ENCODE measurements around the gene SCFD2.
A peak's percentile ranks its signal among the peaks of the same experiment; 100 is the strongest.
"Not testable (repeated sequence)": the region's sequence is repeated elsewhere in the genome, so short reads cannot be mapped to it uniquely, and the experiment has no call there.

Gene SCFD2

GRCh38 chr4:53101191-53101581 is 264.7 kb downstream of the SCFD2 start:
- DNase-seq (ENCODE audit: low read depth) = peak; percentile 83

DNA sequence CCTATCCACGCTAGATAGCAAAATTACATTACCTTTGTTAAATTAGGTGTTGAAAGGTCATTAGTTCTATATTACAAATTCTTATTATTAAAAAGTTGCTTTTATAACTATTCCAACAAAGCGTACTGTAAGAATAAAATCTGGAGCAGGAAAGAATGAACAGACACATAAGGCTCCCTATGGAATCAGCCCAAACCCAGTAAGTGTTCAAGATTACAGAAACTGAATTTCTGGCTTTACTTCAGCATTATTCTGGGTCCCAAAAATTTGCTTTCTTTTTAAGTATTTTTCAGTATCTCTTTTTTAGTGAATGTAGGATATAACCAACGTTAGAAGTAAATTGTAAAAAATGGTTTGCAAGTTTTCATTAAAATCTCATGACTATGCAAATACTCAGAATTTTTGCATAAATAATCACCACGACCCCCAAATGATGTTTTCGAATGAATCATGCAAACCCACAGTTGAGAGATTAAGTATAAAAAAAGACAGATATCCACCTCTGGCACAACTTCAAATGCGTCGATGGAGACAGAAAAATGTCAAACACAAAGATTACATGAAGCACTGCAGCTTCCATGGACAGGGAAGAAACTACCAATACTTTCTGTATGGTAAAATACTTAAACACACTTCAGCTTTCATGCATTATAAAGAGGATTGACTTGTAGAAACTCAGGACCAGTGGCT is 265.2 kb downstream of the SCFD2 start:
- DNase-seq (ENCODE audit: low read depth) = peak; percentile 83

DNA sequence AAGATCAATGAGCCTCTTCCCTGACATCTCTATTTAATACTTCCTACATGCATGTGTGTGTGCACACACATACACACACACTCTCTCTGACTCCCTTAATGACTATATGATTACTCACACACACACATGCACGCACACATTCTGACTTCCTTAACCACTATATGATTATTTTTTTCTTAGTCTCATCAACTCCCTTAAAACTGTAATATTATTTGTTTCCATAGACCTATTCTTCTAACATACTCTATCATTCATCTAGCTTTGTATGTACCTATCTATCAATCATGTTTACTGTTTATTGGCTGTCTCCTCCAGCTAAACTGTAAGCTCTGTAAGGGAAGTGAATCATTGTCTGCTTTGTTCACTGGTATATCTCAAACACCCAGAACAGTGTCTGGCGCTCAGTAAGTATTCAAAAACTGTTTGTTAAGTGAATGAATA is 267.2 kb downstream of the SCFD2 start:
- DNase-seq (ENCODE audit: low read depth) = peak; percentile 86

GRCh38 chr4:53094040-53094439 is 271.8 kb downstream of the SCFD2 start:
- DNase-seq (ENCODE audit: low read depth) = no peak

DNA sequence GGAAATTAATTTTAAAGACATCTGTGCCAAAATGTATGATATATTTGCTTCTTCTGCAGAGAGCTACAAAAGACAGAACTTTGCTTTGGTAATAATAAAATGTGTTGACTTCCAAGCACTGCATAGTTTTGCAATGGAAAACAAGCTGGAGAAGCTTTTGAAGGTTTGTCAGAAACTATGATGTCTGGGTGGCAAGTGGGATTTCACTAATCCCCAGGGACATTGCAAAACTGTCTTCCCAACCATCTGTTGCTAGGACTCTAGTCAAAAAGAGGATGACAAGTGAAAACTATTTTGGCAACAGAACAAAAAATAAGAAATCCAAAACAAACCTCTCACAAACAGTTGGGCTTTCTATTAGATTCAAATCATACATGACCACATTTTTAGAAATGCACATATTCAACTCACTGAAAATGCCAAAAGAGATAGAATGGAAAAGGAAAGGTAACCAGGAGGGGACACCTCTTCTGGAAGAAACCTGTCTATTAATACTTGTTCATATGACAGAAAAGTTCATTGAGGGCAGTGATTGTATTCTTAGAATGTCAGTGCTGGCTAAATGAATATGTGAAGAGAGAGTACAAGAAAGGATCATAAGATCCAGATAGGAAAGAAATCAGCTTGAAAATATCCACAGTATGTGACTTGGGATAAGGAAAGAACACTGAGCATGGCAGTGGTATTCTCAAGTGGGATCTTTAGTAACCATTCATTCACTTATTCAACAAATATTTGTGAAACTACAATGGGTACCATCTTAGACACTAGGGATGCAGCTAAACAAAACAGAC is 275.7 kb downstream of the SCFD2 start:
- peak; percentile 70 for DNase-seq (ENCODE audit: low read depth)

DNA sequence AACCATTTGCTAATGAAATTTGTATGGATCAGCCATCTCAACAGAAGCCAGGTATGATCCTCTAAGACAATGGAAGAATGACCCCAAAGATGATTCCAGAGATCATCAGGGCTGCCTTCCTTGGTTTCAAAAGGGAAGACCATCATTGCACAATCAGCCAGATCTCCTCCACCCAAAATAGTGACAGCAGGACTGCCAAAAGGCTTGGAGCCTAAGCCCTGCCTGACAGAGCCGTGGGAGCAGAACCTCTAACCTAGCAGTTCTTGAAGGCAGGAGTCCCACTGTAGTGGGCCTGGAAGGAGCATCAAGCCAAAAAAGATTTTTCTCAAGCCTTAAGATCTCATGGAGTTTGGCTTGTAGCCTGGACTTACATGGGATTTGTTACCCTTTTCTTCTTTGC is 277.7 kb downstream of the SCFD2 start:
- no peak for DNase-seq (ENCODE audit: low read depth)

DNA sequence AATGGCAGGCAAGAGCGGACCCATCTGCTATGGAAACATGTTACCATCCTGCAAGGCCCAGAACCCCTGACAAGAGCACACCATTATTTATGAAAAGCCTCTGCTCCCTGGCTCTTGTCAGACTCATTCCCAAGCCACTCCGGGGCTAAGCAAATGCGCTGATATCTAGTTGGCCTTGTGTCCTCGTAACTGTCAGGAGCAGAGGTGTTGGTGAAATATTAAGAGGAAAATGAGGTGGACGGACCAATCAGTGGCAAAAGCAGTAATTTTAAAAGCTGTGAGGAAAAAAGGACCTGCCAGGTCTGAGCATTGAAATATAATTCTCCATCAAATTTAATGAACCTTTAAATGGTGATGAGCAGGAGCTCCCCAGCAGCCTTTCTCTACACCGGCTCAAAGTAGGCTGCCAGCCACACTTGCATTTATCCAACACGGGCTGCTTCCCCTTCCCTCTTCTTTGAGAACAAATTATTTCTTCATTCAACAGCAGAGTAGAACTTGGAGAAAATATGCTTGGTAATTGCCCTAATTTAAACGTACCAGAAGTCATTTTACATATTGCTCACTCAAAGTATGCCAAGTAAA is 289.4 kb downstream of the SCFD2 start:
- no peak for DNase-seq (ENCODE audit: low read depth)

GRCh38 chr4:53075162-53075785 is 290.6 kb downstream of the SCFD2 start:
- DNase-seq (ENCODE audit: low read depth) = no peak

DNA sequence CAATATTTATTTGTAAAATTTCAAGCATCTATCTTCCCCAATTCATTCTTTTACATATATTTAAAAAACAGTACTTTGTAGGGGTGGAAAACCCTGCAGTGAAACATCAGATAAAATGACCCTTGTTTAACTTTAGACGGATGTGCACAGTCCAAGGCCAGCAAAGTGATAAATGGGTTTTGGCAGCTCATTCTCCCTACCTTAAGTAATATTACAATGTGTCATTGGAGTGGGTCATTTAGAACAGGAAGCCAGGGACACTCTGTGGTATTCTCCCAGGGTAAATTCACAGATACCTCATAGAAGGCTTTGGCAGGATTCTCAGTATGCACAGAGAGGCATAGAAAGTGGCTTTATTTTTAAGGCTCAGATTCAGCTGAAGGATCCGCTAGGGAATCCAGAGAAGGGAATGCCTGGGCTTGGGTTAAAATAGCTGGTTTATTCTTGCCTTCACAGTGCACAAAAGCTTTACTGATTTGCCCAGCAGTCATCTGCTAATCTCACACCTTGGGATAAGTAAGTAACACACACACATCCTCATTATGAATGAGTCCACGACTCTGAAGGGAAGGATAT is 297.0 kb downstream of the SCFD2 start:
- DNase-seq (ENCODE audit: low read depth) = peak; percentile 18

DNA sequence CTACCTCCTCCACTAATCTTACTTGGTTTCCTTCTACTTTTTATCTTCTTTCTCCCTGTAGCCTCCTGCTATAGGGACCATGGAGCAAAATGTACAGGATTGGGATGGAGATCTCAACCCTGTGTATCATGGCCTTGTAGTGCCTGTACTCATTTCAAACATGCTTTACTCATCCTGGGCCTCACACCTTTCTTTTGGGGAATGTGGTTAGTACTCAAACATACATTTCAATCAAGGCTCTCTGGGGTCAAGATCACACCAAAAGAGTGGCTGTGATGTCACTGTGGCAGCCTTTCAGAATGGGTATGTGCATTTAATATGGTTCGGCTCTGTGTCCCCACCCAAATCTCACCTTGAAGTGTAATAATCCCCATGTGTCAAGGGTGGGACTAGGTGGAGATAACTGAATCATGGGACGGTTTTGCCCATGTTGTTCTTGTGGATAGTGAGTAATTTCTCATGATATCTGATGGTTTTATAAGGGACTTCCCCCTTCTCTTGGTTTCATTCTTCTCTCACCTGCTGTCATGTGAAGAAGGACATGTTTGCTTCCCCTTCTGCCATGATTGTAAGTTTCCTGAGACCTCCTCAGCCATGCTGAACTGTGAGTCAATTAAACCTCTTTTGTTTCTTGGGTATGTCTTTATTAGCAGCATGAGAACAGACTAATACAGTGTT is 298.6 kb downstream of the SCFD2 start:
- DNase-seq (ENCODE audit: low read depth) = no peak

GRCh38 chr4:53066155-53066554 is 299.7 kb downstream of the SCFD2 start:
- no peak for DNase-seq (ENCODE audit: low read depth)

DNA sequence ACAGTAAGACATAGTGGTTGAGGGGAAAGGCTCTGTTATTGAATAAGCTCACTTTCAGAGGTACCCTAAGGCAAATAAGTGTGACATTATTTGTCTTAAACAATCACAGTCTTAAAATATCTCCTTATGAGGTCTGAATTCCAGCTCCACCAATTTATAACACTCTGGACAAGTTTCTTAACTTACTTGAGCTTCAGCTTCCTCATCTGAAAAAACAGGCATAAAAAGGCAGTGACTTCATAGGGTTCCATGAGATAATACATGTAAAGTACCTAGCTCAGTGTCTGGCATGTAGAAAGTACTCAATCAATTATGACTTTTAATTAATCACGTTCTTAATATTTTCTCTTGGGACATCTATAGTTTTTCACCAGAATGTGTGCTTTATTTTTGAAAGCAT is 301.3 kb downstream of the SCFD2 start:
- DNase-seq (ENCODE audit: low read depth) = no peak

DNA sequence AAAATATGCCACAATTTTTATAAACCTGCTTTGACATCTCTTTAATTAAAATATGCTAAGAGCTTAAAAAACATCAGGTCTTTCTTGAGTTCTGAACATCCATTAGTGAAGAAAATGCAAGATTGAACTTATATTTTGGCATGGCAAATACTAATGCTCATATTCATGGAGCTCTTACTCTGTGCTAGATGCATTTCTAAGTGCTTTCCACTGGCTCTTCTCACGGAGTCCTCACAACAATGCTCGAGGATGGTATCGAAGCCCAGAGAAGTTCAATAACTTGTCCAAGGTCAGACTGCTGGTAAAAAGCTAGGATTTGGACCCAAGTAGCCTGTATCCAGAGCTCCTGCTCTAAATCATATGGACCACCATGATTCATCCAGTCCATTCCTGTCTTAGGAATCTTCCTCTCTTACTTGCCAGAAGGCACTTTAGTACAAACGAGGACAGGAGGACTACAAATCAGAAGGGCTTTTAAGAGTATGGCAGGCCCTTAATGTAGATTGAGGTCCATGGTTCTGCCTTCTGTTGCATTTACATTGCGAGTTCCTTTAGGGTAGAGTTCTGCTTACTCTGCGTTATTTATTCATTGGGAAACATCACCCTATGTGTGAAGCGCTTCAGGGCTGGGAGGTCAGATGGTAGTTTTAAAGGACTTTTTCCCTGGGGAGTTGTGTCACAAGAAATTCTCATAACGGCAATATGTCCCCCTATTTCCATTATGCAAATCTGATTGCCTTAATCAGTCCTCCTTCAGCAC is 304.6 kb downstream of the SCFD2 start:
- no peak for DNase-seq (ENCODE audit: low read depth)

DNA sequence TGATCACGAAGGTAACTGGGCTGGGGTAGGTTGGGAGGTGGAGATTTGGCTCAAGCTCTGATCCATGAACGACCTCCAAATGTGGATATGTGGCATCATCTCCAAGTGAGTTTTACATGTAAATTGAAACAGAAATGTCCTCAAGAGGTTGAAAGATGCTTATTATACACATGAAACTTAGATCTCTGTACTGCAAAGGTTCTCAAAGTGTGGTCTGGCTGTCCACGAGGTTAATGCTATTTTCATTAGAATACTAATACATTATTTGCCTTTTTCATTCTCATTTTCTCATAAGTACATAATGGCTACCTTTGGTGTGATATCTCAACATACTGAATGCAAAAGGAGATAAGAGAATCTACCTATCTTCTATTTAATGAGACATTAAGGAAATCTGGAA is 305.6 kb downstream of the SCFD2 start:
- no peak for DNase-seq (ENCODE audit: low read depth)

GRCh38 chr4:53059871-53060270 is 306.0 kb downstream of the SCFD2 start:
- DNase-seq (ENCODE audit: low read depth) = no peak

GRCh38 chr4:53059256-53059655 is 306.6 kb downstream of the SCFD2 start:
- DNase-seq (ENCODE audit: low read depth) = no peak

DNA sequence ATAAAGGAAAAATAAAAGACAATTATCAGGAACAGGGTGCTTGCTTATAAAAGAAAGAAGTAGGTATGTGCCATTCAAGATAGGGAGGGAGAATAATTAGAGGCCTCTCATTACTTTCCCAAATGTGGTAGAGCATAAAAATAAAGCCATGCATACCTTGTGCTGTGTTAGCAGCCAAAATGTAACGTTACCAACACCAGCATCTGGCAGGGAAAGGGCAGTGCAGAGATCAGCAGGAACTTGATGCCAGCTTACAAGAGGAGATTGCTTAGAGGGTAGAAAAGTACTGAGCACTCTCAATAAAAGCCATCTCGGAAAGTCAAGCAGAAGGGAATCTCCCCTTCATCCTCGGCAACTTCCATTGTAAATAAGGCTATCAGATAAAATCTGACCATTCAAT is 308.2 kb downstream of the SCFD2 start:
- DNase-seq (ENCODE audit: low read depth) = no peak

DNA sequence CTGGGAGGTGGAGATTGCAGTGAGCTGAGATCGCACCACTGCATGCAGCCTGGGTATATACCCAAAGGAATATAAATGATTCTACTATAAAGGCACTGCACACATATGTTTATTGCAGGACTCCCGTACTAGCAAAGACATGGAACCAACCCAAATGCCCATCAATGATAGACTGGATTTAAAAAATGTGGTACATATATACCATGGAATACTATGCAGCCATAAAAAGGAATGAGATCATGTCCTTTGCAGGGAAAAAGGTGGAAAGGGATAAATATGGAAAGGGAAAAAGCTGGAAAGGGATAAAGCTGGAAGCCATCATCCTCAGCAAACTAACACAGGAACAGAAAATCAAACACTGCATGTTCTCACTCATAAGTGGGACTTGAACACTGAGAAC is 308.8 kb downstream of the SCFD2 start:
- not testable (repeated sequence) for DNase-seq (ENCODE audit: low read depth)

- DNase-seq (ENCODE audit: low read depth) = no peak
These were observed 310.0 kb downstream of the SCFD2 start for GRCh38 chr4:53055716-53056403.

- peak; percentile 90 for DNase-seq (ENCODE audit: low read depth)
These were observed 310.6 kb downstream of the SCFD2 start for GRCh38 chr4:53055274-53055673.
